GM12873 (cell line): Measurements from ENCODE around the gene NCR1.

Source experiments
- CTCF ChIP-seq: IDR thresholded peaks from 2 replicates; pipeline ENCODE4 v1.5.1; 2012; ENCODE audit warnings: low read depth, mild to moderate bottlenecking, moderate library complexity, low read length, control low read depth; ENCODE audit not compliant: insufficient read depth; ENCODE audit errors: missing control alignments

The NCR1 gene

GRCh38 chr19:54937926-54938325 is 32.0 kb downstream of the NCR1 start:
- no peak for TF ChIP-seq CTCF

- no peak for TF ChIP-seq CTCF
Measured at GRCh38 chr19:54938906-54939305, 33.0 kb downstream of the NCR1 start.

- TF ChIP-seq CTCF = no peak
Measured at GRCh38 chr19:54947381-54947780, 41.4 kb downstream of the NCR1 start, which contains the start of gene NLRP7. Gene NLRP7 (minus strand): TSS chr19:54947530.

- TF ChIP-seq CTCF = no peak
Measured at GRCh38 chr19:54949412-54949811, 43.5 kb downstream of the NCR1 start.

GRCh38 chr19:54952591-54953344 is 46.8 kb downstream of the NCR1 start:
- no peak for TF ChIP-seq CTCF

- TF ChIP-seq CTCF = no peak
Measured at GRCh38 chr19:54955376-54955775, 49.4 kb downstream of the NCR1 start.

- no peak for TF ChIP-seq CTCF
Measured at GRCh38 chr19:54959840-54960239, 53.9 kb downstream of the NCR1 start.
